ENCODE results near the gene FAM162A. TPM values are rescaled to one million over a fixed set of nuclear protein-coding genes. Genes with fewer than 3 reads are reported as not detected.

The FAM162A gene
- total and polyA plus RNA-seq, 9 of the 15 experiments (the other 6 are each of a cell fraction or from before 2014, with no cell fraction given), result 37.5 to 211 (median 101) TPM

DNA sequence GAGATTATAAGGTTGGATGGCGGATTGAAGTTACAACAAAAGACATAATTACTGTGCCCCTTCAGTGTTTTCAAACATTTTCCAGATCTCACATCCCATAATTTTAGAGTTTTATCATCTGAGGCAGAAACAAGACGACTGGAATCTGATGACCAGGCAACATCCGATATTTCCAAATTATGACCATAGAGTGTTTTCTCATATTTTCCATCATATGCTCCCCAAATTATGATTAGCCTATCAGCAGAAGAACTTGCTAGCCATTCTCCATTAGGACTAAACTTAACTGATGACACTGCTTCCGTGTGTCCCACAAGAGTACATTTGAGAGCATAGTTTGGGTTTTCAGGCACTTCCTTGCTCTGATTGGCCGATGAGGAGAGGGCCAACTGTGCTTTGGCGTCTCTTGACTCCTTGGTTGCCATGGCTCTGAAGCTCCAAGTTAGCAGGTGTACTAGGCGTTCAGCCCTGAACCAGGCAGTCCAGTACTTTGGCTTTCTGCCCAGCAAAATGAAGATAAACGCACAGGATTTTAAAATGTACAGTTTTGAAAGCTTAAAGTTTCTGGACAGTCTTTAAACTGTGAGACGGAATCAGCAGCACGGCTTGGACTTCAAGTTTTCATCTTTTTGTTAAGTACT is 31.2 kb downstream of the FAM162A start (continued):
- TF ChIP-seq GTF2A2 (tag; IDR thresholded peaks at IDR 0.05) (no peak), SPI1 (IDR thresholded peaks at IDR 0.05; ENCODE audit: borderline replicate concordance, low read depth, low read length) (peak; percentile 32; the same call in 1 of the 2 replicates), IRF2 (CRISPR knock-in tag; IDR thresholded peaks at IDR 0.05) (no peak), ZNF766 (CRISPR knock-in tag; conservative IDR thresholded peaks at IDR 0.05) (no peak), RBM34 (IDR thresholded peaks at IDR 0.05; ENCODE audit: borderline replicate concordance, insufficient read depth, low read length) (no peak), ZNF253 (CRISPR knock-in tag; conservative IDR thresholded peaks at IDR 0.05) (no peak), POLR2AphosphoS2 (IDR thresholded peaks at IDR 0.05; ENCODE audit: low read length) (no peak), SMARCA4 (IDR thresholded peaks at IDR 0.05) (no peak), RFX1 (IDR thresholded peaks at IDR 0.05) (peak; percentile 86), SRF (CRISPR knock-in tag; IDR thresholded peaks at IDR 0.05) (no peak), ZNF184 (CRISPR knock-in tag; IDR thresholded peaks at IDR 0.05) (no peak), NFIC (IDR thresholded peaks at IDR 0.05) (0 out of 2 replicates have a peak, but pooled peaks have one; percentile 33), ZNF311 (CRISPR knock-in tag; IDR thresholded peaks at IDR 0.05) (no peak), HDAC2 (IDR thresholded peaks at IDR 0.05) (0 out of 2 replicates have a peak, but pooled peaks have one; percentile 12), HNRNPLL (IDR thresholded peaks at IDR 0.05; ENCODE audit: low read depth, low read length, poor library complexity, severe bottlenecking) (no peak), KAT7 (CRISPR knock-in tag; IDR thresholded peaks at IDR 0.05; ENCODE audit: borderline replicate concordance) (no peak), HNRNPH1 (optimal IDR thresholded peaks at IDR 0.05; ENCODE audit: low read depth, low read length) (no peak)
- TF ChIP-seq, protein P1, sequence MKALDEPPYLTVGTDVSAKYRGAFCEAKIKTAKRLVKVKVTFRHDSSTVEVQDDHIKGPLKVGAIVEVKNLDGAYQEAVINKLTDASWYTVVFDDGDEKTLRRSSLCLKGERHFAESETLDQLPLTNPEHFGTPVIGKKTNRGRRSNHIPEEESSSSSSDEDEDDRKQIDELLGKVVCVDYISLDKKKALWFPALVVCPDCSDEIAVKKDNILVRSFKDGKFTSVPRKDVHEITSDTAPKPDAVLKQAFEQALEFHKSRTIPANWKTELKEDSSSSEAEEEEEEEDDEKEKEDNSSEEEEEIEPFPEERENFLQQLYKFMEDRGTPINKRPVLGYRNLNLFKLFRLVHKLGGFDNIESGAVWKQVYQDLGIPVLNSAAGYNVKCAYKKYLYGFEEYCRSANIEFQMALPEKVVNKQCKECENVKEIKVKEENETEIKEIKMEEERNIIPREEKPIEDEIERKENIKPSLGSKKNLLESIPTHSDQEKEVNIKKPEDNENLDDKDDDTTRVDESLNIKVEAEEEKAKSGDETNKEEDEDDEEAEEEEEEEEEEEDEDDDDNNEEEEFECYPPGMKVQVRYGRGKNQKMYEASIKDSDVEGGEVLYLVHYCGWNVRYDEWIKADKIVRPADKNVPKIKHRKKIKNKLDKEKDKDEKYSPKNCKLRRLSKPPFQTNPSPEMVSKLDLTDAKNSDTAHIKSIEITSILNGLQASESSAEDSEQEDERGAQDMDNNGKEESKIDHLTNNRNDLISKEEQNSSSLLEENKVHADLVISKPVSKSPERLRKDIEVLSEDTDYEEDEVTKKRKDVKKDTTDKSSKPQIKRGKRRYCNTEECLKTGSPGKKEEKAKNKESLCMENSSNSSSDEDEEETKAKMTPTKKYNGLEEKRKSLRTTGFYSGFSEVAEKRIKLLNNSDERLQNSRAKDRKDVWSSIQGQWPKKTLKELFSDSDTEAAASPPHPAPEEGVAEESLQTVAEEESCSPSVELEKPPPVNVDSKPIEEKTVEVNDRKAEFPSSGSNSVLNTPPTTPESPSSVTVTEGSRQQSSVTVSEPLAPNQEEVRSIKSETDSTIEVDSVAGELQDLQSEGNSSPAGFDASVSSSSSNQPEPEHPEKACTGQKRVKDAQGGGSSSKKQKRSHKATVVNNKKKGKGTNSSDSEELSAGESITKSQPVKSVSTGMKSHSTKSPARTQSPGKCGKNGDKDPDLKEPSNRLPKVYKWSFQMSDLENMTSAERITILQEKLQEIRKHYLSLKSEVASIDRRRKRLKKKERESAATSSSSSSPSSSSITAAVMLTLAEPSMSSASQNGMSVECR (CRISPR knock-in tag; IDR thresholded peaks at IDR 0.05), result peak; percentile 35; the same call in 1 of the 2 replicates
- TF ChIP-seq, protein P2, sequence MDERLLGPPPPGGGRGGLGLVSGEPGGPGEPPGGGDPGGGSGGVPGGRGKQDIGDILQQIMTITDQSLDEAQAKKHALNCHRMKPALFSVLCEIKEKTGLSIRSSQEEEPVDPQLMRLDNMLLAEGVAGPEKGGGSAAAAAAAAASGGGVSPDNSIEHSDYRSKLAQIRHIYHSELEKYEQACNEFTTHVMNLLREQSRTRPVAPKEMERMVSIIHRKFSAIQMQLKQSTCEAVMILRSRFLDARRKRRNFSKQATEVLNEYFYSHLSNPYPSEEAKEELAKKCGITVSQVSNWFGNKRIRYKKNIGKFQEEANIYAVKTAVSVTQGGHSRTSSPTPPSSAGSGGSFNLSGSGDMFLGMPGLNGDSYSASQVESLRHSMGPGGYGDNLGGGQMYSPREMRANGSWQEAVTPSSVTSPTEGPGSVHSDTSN (CRISPR knock-in tag; IDR thresholded peaks at IDR 0.05; ENCODE audit: low read depth), result no peak
- TF ChIP-seq, protein P2 (tag; conservative IDR thresholded peaks at IDR 0.05; ENCODE audit: low read depth), result no peak
- TF ChIP-seq, protein P3, sequence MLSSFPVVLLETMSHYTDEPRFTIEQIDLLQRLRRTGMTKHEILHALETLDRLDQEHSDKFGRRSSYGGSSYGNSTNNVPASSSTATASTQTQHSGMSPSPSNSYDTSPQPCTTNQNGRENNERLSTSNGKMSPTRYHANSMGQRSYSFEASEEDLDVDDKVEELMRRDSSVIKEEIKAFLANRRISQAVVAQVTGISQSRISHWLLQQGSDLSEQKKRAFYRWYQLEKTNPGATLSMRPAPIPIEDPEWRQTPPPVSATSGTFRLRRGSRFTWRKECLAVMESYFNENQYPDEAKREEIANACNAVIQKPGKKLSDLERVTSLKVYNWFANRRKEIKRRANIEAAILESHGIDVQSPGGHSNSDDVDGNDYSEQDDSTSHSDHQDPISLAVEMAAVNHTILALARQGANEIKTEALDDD (IDR thresholded peaks at IDR 0.05), result 0 out of 2 replicates have a peak, but pooled peaks have one; percentile 38

All from K562 (cell line).